ENCODE results near the gene WBP1. TPM values are rescaled to one million over a fixed set of nuclear protein-coding genes. Genes with fewer than 3 reads are reported as not detected.
A peak's percentile ranks its signal among the peaks of the same experiment; 100 is the strongest.
"Not testable (repeated sequence)": the region's sequence is repeated elsewhere in the genome, so short reads cannot be mapped to it uniquely, and the experiment has no call there.

WBP1 gene
- total and polyA plus RNA-seq, 9 donors = 44.3 to 74.9 (median 66.4) TPM

GRCh38 chr2:74481961-74482800 is 23.9 kb downstream of the WBP1 start:
- Histone ChIP-seq H3K4me1 (ENCODE audit: control insufficient read depth, insufficient read depth, low read length) (peaks cover 24% of the 10 kb centered on the region), H3K27ac (ENCODE audit: low read length) (peak overlapping the region; percentile 96), H3K27me3 (ENCODE audit: control insufficient read depth, insufficient read depth, low read length) (no peaks in the 10 kb centered on the region), H3K36me3 (ENCODE audit: control insufficient read depth, insufficient read depth, low read length) (peaks cover 29% of the 10 kb centered on the region), H3K9me3 (replicated peaks; ENCODE audit: control insufficient read depth, low read depth, low read length) (no peaks in the 10 kb centered on the region), H3K4me3 (ENCODE audit: low read length) (peak overlapping the region; percentile 86)
- DNase-seq = no peak
- under 1% methylated on average over 69 of the region's 80 CpGs for WGBS (ENCODE audit: insufficient coverage)

GRCh38 chr2:74482801-74483674 is 24.8 kb downstream of the WBP1 start, which contains the start of the genes CCDC142 and TTC31:
Gene CCDC142, minus strand, starts transcription at chr2:74482998. Its CDS starts 161 bp downstream, at chr2:74482837.
Gene TTC31, plus strand, starts transcription at chr2:74483081. Its CDS starts 15 bp downstream, at chr2:74483096.
- H3K4me1 ChIP-seq (ENCODE audit: control insufficient read depth, insufficient read depth, low read length) = peaks cover 24% of the 10 kb centered on the region
- H3K27ac ChIP-seq (ENCODE audit: low read length) = peak within 1 kb of the TSS; percentile 96
- peaks cover 23% of the 10 kb centered on the region for H3K36me3 ChIP-seq (ENCODE audit: control insufficient read depth, insufficient read depth, low read length)
- 1% methylated on average over 45 of the region's 50 CpGs for WGBS (ENCODE audit: insufficient coverage)
- peak; percentile 99 for DNase-seq
- H3K27me3 ChIP-seq (ENCODE audit: control insufficient read depth, insufficient read depth, low read length) = no peaks in the 10 kb centered on the region
- peak within 1 kb of the TSS; percentile 86 for H3K4me3 ChIP-seq (ENCODE audit: low read length)
- H3K9me3 ChIP-seq (replicated peaks; ENCODE audit: control insufficient read depth, low read depth, low read length) = no peaks in the 10 kb centered on the region

GRCh38 chr2:74483675-74484164 is 25.5 kb downstream of the WBP1 start:
- peak overlapping the region; percentile 86 for H3K4me3 ChIP-seq (ENCODE audit: low read length)
- H3K36me3 ChIP-seq (ENCODE audit: control insufficient read depth, insufficient read depth, low read length) = peaks cover 27% of the 10 kb centered on the region
- not testable (repeated sequence) for H3K9me3 ChIP-seq (replicated peaks; ENCODE audit: control insufficient read depth, low read depth, low read length); DNase-seq; H3K27me3 ChIP-seq (ENCODE audit: control insufficient read depth, insufficient read depth, low read length); H3K27ac ChIP-seq (ENCODE audit: low read length)
- peaks cover 24% of the 10 kb centered on the region for H3K4me1 ChIP-seq (ENCODE audit: control insufficient read depth, insufficient read depth, low read length)
- WGBS (ENCODE audit: insufficient coverage) = 76% methylated on average over 16 of the region's 19 CpGs

- Histone ChIP-seq H3K27ac (ENCODE audit: low read length) (no peak overlapping the region), H3K9me3 (replicated peaks; ENCODE audit: control insufficient read depth, low read depth, low read length) (no peaks in the 10 kb centered on the region), H3K27me3 (ENCODE audit: control insufficient read depth, insufficient read depth, low read length) (no peaks in the 10 kb centered on the region), H3K36me3 (ENCODE audit: control insufficient read depth, insufficient read depth, low read length) (peaks cover 35% of the 10 kb centered on the region), H3K4me1 (ENCODE audit: control insufficient read depth, insufficient read depth, low read length) (peaks cover 18% of the 10 kb centered on the region), H3K4me3 (ENCODE audit: low read length) (no peak overlapping the region)
- DNase-seq = no peak
- 100% methylated on average over 1 of the region's 2 CpGs for WGBS (ENCODE audit: insufficient coverage)
Measured at GRCh38 chr2:74486141-74486540, 27.9 kb downstream of the WBP1 start.

GRCh38 chr2:74488643-74489481 is 30.6 kb downstream of the WBP1 start:
- Histone ChIP-seq H3K27ac (ENCODE audit: low read length) (no peak overlapping the region), H3K36me3 (ENCODE audit: control insufficient read depth, insufficient read depth, low read length) (peaks cover 62% of the 10 kb centered on the region)

GRCh38 chr2:74489906-74490305 is 31.7 kb downstream of the WBP1 start:
- WGBS (ENCODE audit: insufficient coverage) = 93% methylated on average over 3 of the region's 9 CpGs

More at GRCh38 chr2:74488643-74489481, 30.6 kb downstream of the WBP1 start:
- no peaks in the 10 kb centered on the region for H3K27me3 ChIP-seq (ENCODE audit: control insufficient read depth, insufficient read depth, low read length)
- 85% methylated on average over 2 of the region's 9 CpGs for WGBS (ENCODE audit: insufficient coverage)
- no peaks in the 10 kb centered on the region for H3K9me3 ChIP-seq (replicated peaks; ENCODE audit: control insufficient read depth, low read depth, low read length)
- DNase-seq = no peak
- no peak overlapping the region for H3K4me3 ChIP-seq (ENCODE audit: low read length)
- peaks cover 2% of the 10 kb centered on the region for H3K4me1 ChIP-seq (ENCODE audit: control insufficient read depth, insufficient read depth, low read length)

GRCh38 chr2:74491648-74492544 is 33.7 kb downstream of the WBP1 start:
- no peak for DNase-seq
- Histone ChIP-seq H3K4me3 (ENCODE audit: low read length) (no peak overlapping the region), H3K4me1 (ENCODE audit: control insufficient read depth, insufficient read depth, low read length) (no peaks in the 10 kb centered on the region), H3K9me3 (replicated peaks; ENCODE audit: control insufficient read depth, low read depth, low read length) (no peaks in the 10 kb centered on the region), H3K27me3 (ENCODE audit: control insufficient read depth, insufficient read depth, low read length) (peaks cover 5% of the 10 kb centered on the region), H3K36me3 (ENCODE audit: control insufficient read depth, insufficient read depth, low read length) (peaks cover 65% of the 10 kb centered on the region), H3K27ac (ENCODE audit: low read length) (no peak overlapping the region)
- 94% methylated on average over 11 of the region's 12 CpGs for WGBS (ENCODE audit: insufficient coverage)

More at GRCh38 chr2:74489906-74490305, 31.7 kb downstream of the WBP1 start:
- no peak for DNase-seq
- Histone ChIP-seq H3K36me3 (ENCODE audit: control insufficient read depth, insufficient read depth, low read length) (peaks cover 68% of the 10 kb centered on the region), H3K27me3 (ENCODE audit: control insufficient read depth, insufficient read depth, low read length) (no peaks in the 10 kb centered on the region), H3K4me1 (ENCODE audit: control insufficient read depth, insufficient read depth, low read length) (no peaks in the 10 kb centered on the region), H3K4me3 (ENCODE audit: low read length) (no peak overlapping the region), H3K27ac (ENCODE audit: low read length) (no peak overlapping the region), H3K9me3 (replicated peaks; ENCODE audit: control insufficient read depth, low read depth, low read length) (no peaks in the 10 kb centered on the region)

GRCh38 chr2:74493546-74493945 is 35.3 kb downstream of the WBP1 start:
- no peak overlapping the region for H3K27ac ChIP-seq (ENCODE audit: low read length)
- H3K36me3 ChIP-seq (ENCODE audit: control insufficient read depth, insufficient read depth, low read length) = peaks cover 61% of the 10 kb centered on the region
- H3K4me1 ChIP-seq (ENCODE audit: control insufficient read depth, insufficient read depth, low read length) = peaks cover 14% of the 10 kb centered on the region
- DNase-seq = no peak
- WGBS (ENCODE audit: insufficient coverage) = 100% methylated on average over 2 of the region's 3 CpGs
- H3K27me3 ChIP-seq (ENCODE audit: control insufficient read depth, insufficient read depth, low read length) = peaks cover 22% of the 10 kb centered on the region
- no peaks in the 10 kb centered on the region for H3K9me3 ChIP-seq (replicated peaks; ENCODE audit: control insufficient read depth, low read depth, low read length)
- no peak overlapping the region for H3K4me3 ChIP-seq (ENCODE audit: low read length)

- DNase-seq = no peak
- Histone ChIP-seq H3K9me3 (replicated peaks; ENCODE audit: control insufficient read depth, low read depth, low read length) (no peaks in the 10 kb centered on the region), H3K4me1 (ENCODE audit: control insufficient read depth, insufficient read depth, low read length) (peaks cover 33% of the 10 kb centered on the region), H3K4me3 (ENCODE audit: low read length) (no peak overlapping the region), H3K27ac (ENCODE audit: low read length) (no peak overlapping the region), H3K27me3 (ENCODE audit: control insufficient read depth, insufficient read depth, low read length) (peaks cover 41% of the 10 kb centered on the region), H3K36me3 (ENCODE audit: control insufficient read depth, insufficient read depth, low read length) (peaks cover 44% of the 10 kb centered on the region)
- 100% methylated on average over 1 of the region's 1 CpG for WGBS (ENCODE audit: insufficient coverage)
Measured at GRCh38 chr2:74495440-74495839, 37.2 kb downstream of the WBP1 start.
